GM12878 (cell line): ENCODE results near the gene MCM9. TPM values are rescaled to one million over a fixed set of nuclear protein-coding genes. Genes with fewer than 3 reads are reported as not detected.

Experiments
- ATAC-seq: fragments of 200-7000 bp; cut with Tn5 transposase; 3 replicates; pipeline ENCODE4 v1.9.1; 2020; ENCODE audit warnings: mild to moderate bottlenecking, moderate library complexity
- BruUV-seq: library from RNA; stranded (reverse); fragments of 400-500 nt; replicated peaks from 2 replicates; lab custom pipeline; 2021; lab: Mats Ljungman, UMichigan
- CTCF ChIA-PET: fragments of 300-600 bp; sonication (Branson Sonifier 250); formaldehyde crosslinking; extraction: SDS; loops from one replicate; lab custom pipeline; 2021; ENCODE audit warnings: inconsistent platforms; lab: Yijun Ruan, JAX
- POLR2A ChIA-PET: fragments of 350-600 bp; formaldehyde crosslinking; extraction: SDS; loops from one replicate; lab custom pipeline; 2021; ENCODE audit warnings: inconsistent platforms; lab: Charles Lee
- RAD21 ChIA-PET: fragments of 300-600 bp; sonication (Branson Sonifier 250); formaldehyde crosslinking; loops from one replicate; lab custom pipeline; 2023; ENCODE audit warnings: antibody characterized with exemption; ENCODE audit not compliant: unreplicated experiment; lab: Charles Lee
- SMC1A ChIA-PET: fragments of 300-600 bp; sonication (Branson Sonifier 250); formaldehyde crosslinking; loops from one replicate; lab custom pipeline; 2023; ENCODE audit not compliant: unreplicated experiment, uncharacterized antibody; lab: Charles Lee
- DNase-seq: peaks from one replicate; pipeline ENCODE4 v3.0.0-alpha.2; 2011; ENCODE audit warnings: low read depth, low spot score
- FAIRE-seq: peaks from 3 replicates; lab custom pipeline; 2011; peaks lifted over from hg19 to GRCh38; lab: Jason Lieb, UNC
- H2AFZ ChIP-seq: 2 replicates; pipeline ENCODE4 v1.6.0; 2011; ENCODE audit warnings: low read depth, low read length, control low read depth; ENCODE audit not compliant: control insufficient read depth
- H3K27ac ChIP-seq: 2 replicates; pipeline ENCODE4 v1.5.1; 2011; ENCODE audit warnings: control low read depth; ENCODE audit not compliant: control insufficient read depth, insufficient read depth
- H3K27me3 ChIP-seq, 2 experiments: replicated peaks in 1 of 2; 2 replicates each; pipeline versions ENCODE4 v1.6.0 to v1.6.1; 2011; ENCODE audit warnings: low read length in 1 of 2; ENCODE audit not compliant: control insufficient read depth in 2 of 2, insufficient read depth in 2 of 2
- H3K36me3 ChIP-seq, 2 experiments: 2 replicates each; pipeline ENCODE4 v1.5.1; 2011; ENCODE audit warnings: low read length in 1 of 2; ENCODE audit not compliant: control insufficient read depth in 2 of 2, insufficient read depth in 2 of 2
- H3K4me1 ChIP-seq: 2 replicates; pipeline ENCODE4 v1.6.1; 2011; ENCODE audit warnings: mild to moderate bottlenecking, low read length, moderate library complexity, mixed read lengths; ENCODE audit not compliant: control insufficient read depth, insufficient read depth
- H3K4me2 ChIP-seq: 2 replicates; pipeline ENCODE4 v1.6.0; 2011; ENCODE audit warnings: control low read depth; ENCODE audit not compliant: control insufficient read depth, insufficient read depth
- H3K4me3 ChIP-seq: fragments of 200-600 bp; sonication (generic); 2 replicates; pipeline ENCODE4 v1.5.1; 2016
- H3K79me2 ChIP-seq: 2 replicates; pipeline ENCODE4 v1.6.0; 2011; ENCODE audit warnings: low read length; ENCODE audit not compliant: control insufficient read depth, insufficient read depth
- H3K9ac ChIP-seq: 2 replicates; pipeline ENCODE4 v1.8.0; 2011; ENCODE audit warnings: low read length, control low read depth, mixed read lengths; ENCODE audit not compliant: control insufficient read depth, insufficient read depth
- H3K9me3 ChIP-seq: replicated peaks from 3 replicates; pipeline ENCODE4 v1.5.1; 2011; ENCODE audit warnings: mild to moderate bottlenecking, low read length; ENCODE audit not compliant: control insufficient read depth, insufficient read depth
- H4K20me1 ChIP-seq: 2 replicates; pipeline ENCODE4 v1.6.0; 2011; ENCODE audit not compliant: control insufficient read depth, insufficient read depth
- ATF3 ChIP-seq: IDR thresholded peaks from 2 replicates; pipeline ENCODE4 v1.6.1; 2011; ENCODE audit warnings: low read depth, mild to moderate bottlenecking, low read length, moderate library complexity, borderline replicate concordance; ENCODE audit errors: extremely low read depth
- CREM ChIP-seq: IDR thresholded peaks from 2 replicates; pipeline ENCODE4 v1.6.1; 2014; ENCODE audit warnings: antibody characterized with exemption, low read depth
- FOS ChIP-seq: IDR thresholded peaks from 3 replicates; pipeline ENCODE4 v1.6.1; 2011; ENCODE audit warnings: borderline replicate concordance; ENCODE audit not compliant: insufficient read length; ENCODE audit errors: extremely low read depth
- HDAC2 ChIP-seq: fragments of 200-600 bp; sonication (generic); IDR thresholded peaks from 2 replicates; pipeline ENCODE4 v1.6.1; 2017
- IKZF2 ChIP-seq, 2 experiments: fragments of 450-650 bp; IDR thresholded peaks; 2 replicates each; pipeline ENCODE4 v1.6.1; 2017; ENCODE audit warnings: mild to moderate bottlenecking in 2 of 2, moderate library complexity in 2 of 2
- NFXL1 ChIP-seq: fragments of 450-650 bp; IDR thresholded peaks from 2 replicates; pipeline ENCODE4 v1.6.1; 2017; ENCODE audit warnings: antibody characterized with exemption, mild to moderate bottlenecking, borderline replicate concordance
- PAX8 ChIP-seq: fragments of 450-650 bp; IDR thresholded peaks from 2 replicates; pipeline ENCODE4 v1.6.1; 2017; ENCODE audit warnings: mild to moderate bottlenecking, moderate library complexity
- PBX3 ChIP-seq: IDR thresholded peaks from 2 replicates; pipeline ENCODE4 v1.6.1; 2011; ENCODE audit warnings: mild to moderate bottlenecking, low read depth, low read length, moderate library complexity; ENCODE audit not compliant: insufficient replicate concordance
- PRDM15 ChIP-seq: fragments of 450-650 bp; formaldehyde crosslinking; IDR thresholded peaks from 2 replicates; pipeline ENCODE4 v1.4.0; 2020; ENCODE audit warnings: mild to moderate bottlenecking, moderate library complexity
- STAT1 ChIP-seq: fragments of 450-650 bp; conservative IDR thresholded peaks from 2 replicates; pipeline ENCODE4 v1.6.1; 2014; ENCODE audit warnings: antibody characterized with exemption, mild to moderate bottlenecking
- SUPT20H ChIP-seq: IDR thresholded peaks from 2 replicates; pipeline ENCODE4 v1.6.1; 2011; ENCODE audit warnings: low read depth, mild to moderate bottlenecking, low read length, moderate library complexity, borderline replicate concordance; ENCODE audit not compliant: control insufficient read depth
- TAF1 ChIP-seq: IDR thresholded peaks from 2 replicates; pipeline ENCODE4 v1.6.1; 2011; ENCODE audit warnings: mild to moderate bottlenecking, low read depth, low read length, borderline replicate concordance
- in situ Hi-C: fragments of 300-500 bp; cut with MboI; formaldehyde crosslinking; loops from 9 replicates; pipeline ENCODE4 v1.14.3; 2018; ENCODE audit warnings: mixed read lengths
- intact Hi-C: fragments of 100-400 bp; cut with micrococcal nuclease; formaldehyde crosslinking; loops from one replicate; pipeline ENCODE4 v1.14.2; 2022; ENCODE audit not compliant: unreplicated experiment
- polyA plus RNA-seq, 11 experiments: library from polyadenylated mRNA; depleted of rRNA in 4 of 11; unstranded in 6 of 11; stranded (reverse) in 5 of 11; fragments of >200 nt; fragmentation: Nextera tagmentation in 4 of 11; fragmentation: Illumina TruSeq in 1 of 11; extraction: Ambion mirVana in 4 of 11; extraction: Trizol in 1 of 11; gene quantifications; 1 replicate in 1 of 11; 2 replicates in 10 of 11; pipeline versions ENCODE4 v1.2.1 to v1.2.3, GENCODE V29; 2011 to 2016; ENCODE audit warnings: inconsistent platforms in 2 of 11, missing spikeins in 2 of 11, low read depth in 1 of 11
- total RNA-seq, 4 experiments: library from RNA; depleted of rRNA in 3 of 4; stranded (reverse); fragments of >200 nt in 3 of 4; fragmentation: Illumina TruSeq in 1 of 4; extraction: Trizol in 1 of 4; gene quantifications; 2 replicates each; pipeline versions ENCODE4 v1.2.1 to v1.2.3, GENCODE V29; 2013 to 2021
- TF ChIP-seq, protein P1 (sequence below): fragments of 150-350 bp; IDR thresholded peaks from 2 replicates; pipeline ENCODE4 v1.6.1; 2016; ENCODE audit warnings: low read depth, low read length

MCM9 gene
- total and polyA plus RNA-seq, 10 of the 15 experiments (the other 5 are each of a cell fraction or from before 2014, with no cell fraction given) = 3.4 to 18.5 (median 9.7) TPM

GRCh38 chr6:118872318-118872717 is 62.6 kb downstream of the MCM9 start:
- Histone ChIP-seq H3K9ac (no peak overlapping the region), H3K4me2 (no peak overlapping the region), H3K27ac (no peak overlapping the region), H4K20me1 (no peaks in the 10 kb centered on the region), H3K9me3 (no peaks in the 10 kb centered on the region), H3K4me1 (no peaks in the 10 kb centered on the region), H3K4me3 (no peak overlapping the region), H3K36me3 (no peaks in the 10 kb centered on the region), H3K27me3 (no peaks in the 10 kb centered on the region), H2AFZ (no peak overlapping the region), H3K79me2 (no peaks in the 10 kb centered on the region)
- intact Hi-C loops (no loop called here), in situ Hi-C loops (no loop called here)
- no TSS peak for BruUV-seq
- CTCF ChIA-PET = no interaction called here
- POLR2A ChIA-PET = no interaction called here
- DNase-seq (no peak), FAIRE-seq (no peak), ATAC-seq (no peak)
- SMC1A ChIA-PET = interaction anchor here (1.6 kb wide), 1 partner anchor 17 kb away, joined by 5 read pairs; no protein-coding TSS in a partner anchor
- RAD21 ChIA-PET = no interaction called here
- TF ChIP-seq PAX8 = no peak
- TF ChIP-seq NFXL1 = no peak
- no peak for TF ChIP-seq ATF3
- no peak for TF ChIP-seq CREM
- TF ChIP-seq SUPT20H = no peak
- TF ChIP-seq TAF1 = no peak
- TF ChIP-seq PRDM15 (CRISPR knock-in tag) = no peak
- no peak for TF ChIP-seq PBX3
- no peak for TF ChIP-seq STAT1
- TF ChIP-seq HDAC2 = no peak
- TF ChIP-seq, protein P1, sequence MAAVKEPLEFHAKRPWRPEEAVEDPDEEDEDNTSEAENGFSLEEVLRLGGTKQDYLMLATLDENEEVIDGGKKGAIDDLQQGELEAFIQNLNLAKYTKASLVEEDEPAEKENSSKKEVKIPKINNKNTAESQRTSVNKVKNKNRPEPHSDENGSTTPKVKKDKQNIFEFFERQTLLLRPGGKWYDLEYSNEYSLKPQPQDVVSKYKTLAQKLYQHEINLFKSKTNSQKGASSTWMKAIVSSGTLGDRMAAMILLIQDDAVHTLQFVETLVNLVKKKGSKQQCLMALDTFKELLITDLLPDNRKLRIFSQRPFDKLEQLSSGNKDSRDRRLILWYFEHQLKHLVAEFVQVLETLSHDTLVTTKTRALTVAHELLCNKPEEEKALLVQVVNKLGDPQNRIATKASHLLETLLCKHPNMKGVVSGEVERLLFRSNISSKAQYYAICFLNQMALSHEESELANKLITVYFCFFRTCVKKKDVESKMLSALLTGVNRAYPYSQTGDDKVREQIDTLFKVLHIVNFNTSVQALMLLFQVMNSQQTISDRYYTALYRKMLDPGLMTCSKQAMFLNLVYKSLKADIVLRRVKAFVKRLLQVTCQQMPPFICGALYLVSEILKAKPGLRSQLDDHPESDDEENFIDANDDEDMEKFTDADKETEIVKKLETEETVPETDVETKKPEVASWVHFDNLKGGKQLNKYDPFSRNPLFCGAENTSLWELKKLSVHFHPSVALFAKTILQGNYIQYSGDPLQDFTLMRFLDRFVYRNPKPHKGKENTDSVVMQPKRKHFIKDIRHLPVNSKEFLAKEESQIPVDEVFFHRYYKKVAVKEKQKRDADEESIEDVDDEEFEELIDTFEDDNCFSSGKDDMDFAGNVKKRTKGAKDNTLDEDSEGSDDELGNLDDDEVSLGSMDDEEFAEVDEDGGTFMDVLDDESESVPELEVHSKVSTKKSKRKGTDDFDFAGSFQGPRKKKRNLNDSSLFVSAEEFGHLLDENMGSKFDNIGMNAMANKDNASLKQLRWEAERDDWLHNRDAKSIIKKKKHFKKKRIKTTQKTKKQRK = no peak
- TF ChIP-seq FOS = no peak
- TF ChIP-seq IKZF2 (IDR thresholded peaks at IDR 0.05) = no peak
